Calu3 (cell line): Measurements from ENCODE around the gene CD14. TPM values are rescaled to one million over a fixed set of nuclear protein-coding genes. Genes with fewer than 3 reads are reported as not detected.

Experiments used
- BruUV-seq: library from RNA; stranded (reverse); fragments of 400-500 nt; replicated peaks from 2 replicates; lab custom pipeline; 2021; lab: Mats Ljungman, UMichigan
- CTCF ChIA-PET: fragments of 300-600 bp; sonication (Branson Sonifier 250); formaldehyde crosslinking; loops from one replicate; lab custom pipeline; 2022; ENCODE audit warnings: antibody characterized with exemption; lab: Charles Lee
- DNase-seq: peaks from one replicate; pipeline ENCODE4 v3.0.0; 2022
- H3K27ac Mint-ChIP-seq: one replicate; pipeline ENCODE4 v1.8.0; 2022; ENCODE audit warnings: mixed read lengths; ENCODE audit not compliant: unreplicated experiment
- H3K27me3 Mint-ChIP-seq: one replicate; pipeline ENCODE4 v1.8.0; 2022; ENCODE audit warnings: mixed read lengths; ENCODE audit not compliant: unreplicated experiment
- H3K36me3 Mint-ChIP-seq: one replicate; pipeline ENCODE4 v1.8.0; 2022; ENCODE audit warnings: mild to moderate bottlenecking, moderate library complexity, mixed read lengths; ENCODE audit not compliant: insufficient read depth, unreplicated experiment
- H3K4me1 Mint-ChIP-seq: one replicate; pipeline ENCODE4 v1.8.0; 2022; ENCODE audit warnings: mild to moderate bottlenecking, low read depth, mixed read lengths; ENCODE audit not compliant: unreplicated experiment
- H3K4me3 Mint-ChIP-seq: one replicate; pipeline ENCODE4 v1.8.0; 2022; ENCODE audit warnings: mild to moderate bottlenecking, low read depth, moderate library complexity, mixed read lengths; ENCODE audit not compliant: unreplicated experiment
- H3K9me3 Mint-ChIP-seq: one replicate; pipeline ENCODE4 v1.8.0; 2022; ENCODE audit warnings: low read depth, mixed read lengths; ENCODE audit not compliant: unreplicated experiment
- CTCF ChIP-seq: fragments of 200-600 bp; IDR thresholded peaks from one replicate; pipeline ENCODE4 v1.8.0; 2022; ENCODE audit warnings: antibody characterized with exemption; ENCODE audit not compliant: unreplicated experiment
- intact Hi-C: fragments of 100-400 bp; cut with micrococcal nuclease; formaldehyde crosslinking; loops from one replicate; pipeline ENCODE4 v1.10.0; 2022; ENCODE audit not compliant: unreplicated experiment
- total RNA-seq: library from RNA; stranded (reverse); gene quantifications from 2 replicates; pipeline ENCODE4 v1.2.3, GENCODE V29; 2022

Gene CD14
- total RNA-seq, 1 experiment from 2014 or later = 1.1 TPM

DNA sequence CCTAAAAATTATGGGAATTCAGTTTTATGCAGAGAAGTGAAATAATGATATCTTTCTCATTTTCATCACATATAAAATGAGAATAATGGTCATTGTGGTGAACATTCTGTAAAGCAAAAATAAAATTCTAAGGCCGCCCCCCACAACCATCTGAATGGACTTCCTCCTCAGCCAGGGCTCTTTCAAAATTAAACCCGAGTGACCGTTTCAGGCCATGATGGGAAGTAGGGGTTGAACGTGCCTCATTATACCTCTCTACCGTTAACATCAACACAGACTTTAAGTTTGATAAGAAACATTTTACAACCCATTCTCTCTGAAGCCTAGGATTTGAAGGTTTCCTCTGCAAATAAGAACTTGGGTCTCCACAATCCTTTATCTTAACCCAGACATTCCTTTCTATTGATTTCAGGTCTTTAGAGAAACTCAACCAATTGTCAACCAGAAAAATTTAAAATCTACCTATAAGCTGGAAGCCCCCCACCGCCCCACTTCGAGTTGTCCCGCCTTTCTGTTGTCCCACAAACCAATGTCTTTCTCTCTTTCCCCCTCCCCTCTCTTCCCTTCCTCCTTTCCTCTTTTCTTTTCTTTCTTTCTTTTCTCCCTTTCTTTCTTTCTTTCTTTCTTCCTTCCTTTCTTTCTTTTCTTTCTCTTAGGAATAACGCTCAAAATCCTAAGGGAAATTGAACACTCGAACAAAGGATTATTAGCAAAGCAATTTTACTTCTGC is 4.6 kb upstream of the CD14 start:
- intact Hi-C loops = loop anchor here (2.0 to 10.0 kb wide), 2 partner anchors 81 to 233 kb away; partner anchors contain the start of genes ANKHD1 and SRA1
- H3K4me3 Mint-ChIP-seq = no peak overlapping the region
- no TSS peak for BruUV-seq
- no peaks in the 10 kb centered on the region for H3K27me3 Mint-ChIP-seq
- H3K36me3 Mint-ChIP-seq = peaks cover 37% of the 10 kb centered on the region
- CTCF ChIA-PET = interaction anchor here (0.7 kb wide), 1 partner anchor 472 kb away, joined by 3 read pairs; no protein-coding TSS in a partner anchor
- DNase-seq = no peak
- no peaks in the 10 kb centered on the region for H3K9me3 Mint-ChIP-seq
- no peak for TF ChIP-seq CTCF
- H3K4me1 Mint-ChIP-seq = peaks cover 48% of the 10 kb centered on the region
- no peak overlapping the region for H3K27ac Mint-ChIP-seq

GRCh38 chr5:140635291-140636257 is 2.6 kb upstream of the CD14 start:
- H3K4me1 Mint-ChIP-seq = peaks cover 50% of the 10 kb centered on the region
- peaks cover 39% of the 10 kb centered on the region for H3K36me3 Mint-ChIP-seq
- no peak for DNase-seq
- CTCF ChIA-PET = interaction anchor here (0.7 to 1.8 kb wide), 6 partner anchors 12 to 838 kb away, joined by 3 to 7 read pairs (median 4); partner anchors contain the start of genes APBB3, EIF4EBP3, IK and NDUFA2
- no peak for TF ChIP-seq CTCF
- no TSS peak for BruUV-seq
- intact Hi-C loops = loop anchor here (1.0 to 10.0 kb wide), 2 partner anchors 60 to 231 kb away; partner anchors contain the start of gene ANKHD1
- H3K9me3 Mint-ChIP-seq = no peaks in the 10 kb centered on the region
- peaks cover 12% of the 10 kb centered on the region for H3K27me3 Mint-ChIP-seq
- H3K27ac Mint-ChIP-seq = no peak overlapping the region
- no peak overlapping the region for H3K4me3 Mint-ChIP-seq

DNA sequence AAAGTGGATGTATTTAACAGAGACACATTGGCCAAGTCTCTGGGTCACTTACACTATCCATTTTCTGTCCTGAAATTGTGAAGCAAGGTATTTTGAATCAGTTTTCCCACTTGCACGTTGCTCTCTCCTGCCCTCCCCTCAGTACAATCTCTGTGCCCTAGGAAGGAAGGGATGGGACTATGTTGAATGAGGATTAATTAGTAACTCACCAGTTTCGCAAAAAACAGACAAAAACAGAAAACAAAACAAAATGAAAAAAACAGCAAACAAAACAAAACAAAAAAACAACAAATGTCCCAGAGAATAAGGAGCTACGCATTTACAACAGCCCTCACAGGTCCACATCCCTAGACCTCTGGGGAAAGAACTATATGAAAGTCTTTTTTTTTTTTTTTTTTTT is 1.1 kb upstream of the CD14 start:
- no peak overlapping the region for H3K4me3 Mint-ChIP-seq
- BruUV-seq = no TSS peak
- no peak overlapping the region for H3K27ac Mint-ChIP-seq
- no peak for DNase-seq
- intact Hi-C loops = loop anchor here (10.0 kb wide), 1 partner anchor 229 kb away; the partner anchor contains the start of gene ANKHD1
- peaks cover 40% of the 10 kb centered on the region for H3K4me1 Mint-ChIP-seq
- H3K36me3 Mint-ChIP-seq = peaks cover 25% of the 10 kb centered on the region
- no peaks in the 10 kb centered on the region for H3K9me3 Mint-ChIP-seq
- H3K27me3 Mint-ChIP-seq = peaks cover 14% of the 10 kb centered on the region
- CTCF ChIA-PET = interaction anchor here (2.0 kb wide), 1 partner anchor 86 kb away, joined by 7 read pairs; the partner anchor contains the start of gene EIF4EBP3
- no peak for TF ChIP-seq CTCF

GRCh38 chr5:140633501-140633900 is 526 bp upstream of the CD14 start:
- no peak for DNase-seq
- no TSS peak for BruUV-seq
- CTCF ChIA-PET = interaction anchor here (1.0 to 2.0 kb wide), 3 partner anchors 14 to 86 kb away, joined by 7 to 8 read pairs (median 7); partner anchors contain the start of genes EIF4EBP3, IK, NDUFA2 and SRA1

More at GRCh38 chr5:140633501-140633900, 526 bp upstream of the CD14 start:
- Mint-ChIP-seq H3K36me3 (peaks cover 19% of the 10 kb centered on the region), H3K9me3 (no peaks in the 10 kb centered on the region), H3K4me3 (peak overlapping the region; percentile 81), H3K27me3 (peaks cover 14% of the 10 kb centered on the region), H3K27ac (peak overlapping the region; percentile 39), H3K4me1 (peaks cover 34% of the 10 kb centered on the region)
- intact Hi-C loops = loop anchor here (2.0 to 10.0 kb wide), 2 partner anchors 229 to 261 kb away; partner anchors contain the start of gene ANKHD1
- TF ChIP-seq CTCF = no peak
